ENCODE results near the gene GPRC5A.

GPRC5A gene

GRCh38 chr12:12902036-12902435 lies 10.7 kb downstream of the GPRC5A start:
- no peak overlapping the region for H3K4me3 ChIP-seq (ENCODE audit: low read length)
- no peaks in the 10 kb centered on the region for H3F3A ChIP-seq (ENCODE audit: insufficient read depth, low read length)
- H3K27ac ChIP-seq (ENCODE audit: low read length) = no peak overlapping the region
- H3K36me3 ChIP-seq (replicated peaks; ENCODE audit: insufficient read depth, low read length) = no peaks in the 10 kb centered on the region
- H3K79me2 ChIP-seq (ENCODE audit: low read length) = no peaks in the 10 kb centered on the region
- no peaks in the 10 kb centered on the region for H3K4me1 ChIP-seq (ENCODE audit: low read length)
- H3K4me2 ChIP-seq (ENCODE audit: low read depth, low read length) = no peak overlapping the region
- no peak for TF ChIP-seq EZH2phosphoT487 (IDR thresholded peaks at IDR 0.05; ENCODE audit: low read length)
- no peak for TF ChIP-seq CTCF (IDR thresholded peaks at IDR 0.05; ENCODE audit: low read length)
- TF ChIP-seq EZH2 (optimal IDR thresholded peaks at IDR 0.05; ENCODE audit: low read depth, low read length) = no peak
- H3K9me3 ChIP-seq (replicated peaks; ENCODE audit: insufficient read depth, low read length) = no peaks in the 10 kb centered on the region
- H3K27me3 ChIP-seq (replicated peaks; ENCODE audit: insufficient read depth, low read length) = no peaks in the 10 kb centered on the region
- H3K9me2 ChIP-seq (replicated peaks; ENCODE audit: insufficient read depth, low read length) = no peaks in the 10 kb centered on the region
- H3K9ac ChIP-seq (ENCODE audit: low read length) = no peak overlapping the region
- DNase-seq = no peak
- no peak overlapping the region for H2AFZ ChIP-seq (ENCODE audit: low read length)
- no peaks in the 10 kb centered on the region for H4K20me1 ChIP-seq (ENCODE audit: insufficient read depth, low read length)

GRCh38 chr12:12903642-12904609 lies 12.6 kb downstream of the GPRC5A start:
- Histone ChIP-seq H3K4me3 (ENCODE audit: low read length) (no peak overlapping the region), H3K36me3 (replicated peaks; ENCODE audit: insufficient read depth, low read length) (no peaks in the 10 kb centered on the region), H3K9me2 (replicated peaks; ENCODE audit: insufficient read depth, low read length) (no peaks in the 10 kb centered on the region), H3K9ac (ENCODE audit: low read length) (no peak overlapping the region), H4K20me1 (ENCODE audit: insufficient read depth, low read length) (no peaks in the 10 kb centered on the region), H3K79me2 (ENCODE audit: low read length) (no peaks in the 10 kb centered on the region), H3K9me3 (replicated peaks; ENCODE audit: insufficient read depth, low read length) (no peaks in the 10 kb centered on the region), H3K27me3 (replicated peaks; ENCODE audit: insufficient read depth, low read length) (no peaks in the 10 kb centered on the region), H3F3A (ENCODE audit: insufficient read depth, low read length) (no peaks in the 10 kb centered on the region), H3K4me1 (ENCODE audit: low read length) (peaks cover 2% of the 10 kb centered on the region; the same call in 1 of the 2 replicates), H3K4me2 (ENCODE audit: low read depth, low read length) (no peak overlapping the region), H3K27ac (ENCODE audit: low read length) (no peak overlapping the region), H2AFZ (ENCODE audit: low read length) (no peak overlapping the region)
- DNase-seq = no peak
- TF ChIP-seq EZH2phosphoT487 (IDR thresholded peaks at IDR 0.05; ENCODE audit: low read length) (no peak), CTCF (IDR thresholded peaks at IDR 0.05; ENCODE audit: low read length) (no peak), EZH2 (optimal IDR thresholded peaks at IDR 0.05; ENCODE audit: low read depth, low read length) (no peak)

GRCh38 chr12:12907552-12907951 lies 16.2 kb downstream of the GPRC5A start:
- Histone ChIP-seq H3K4me2 (ENCODE audit: low read depth, low read length) (no peak overlapping the region), H3F3A (ENCODE audit: insufficient read depth, low read length) (no peaks in the 10 kb centered on the region), H3K9me2 (replicated peaks; ENCODE audit: insufficient read depth, low read length) (no peaks in the 10 kb centered on the region), H4K20me1 (ENCODE audit: insufficient read depth, low read length) (no peaks in the 10 kb centered on the region), H2AFZ (ENCODE audit: low read length) (no peak overlapping the region), H3K79me2 (ENCODE audit: low read length) (no peaks in the 10 kb centered on the region), H3K27ac (ENCODE audit: low read length) (no peak overlapping the region), H3K36me3 (replicated peaks; ENCODE audit: insufficient read depth, low read length) (no peaks in the 10 kb centered on the region), H3K9me3 (replicated peaks; ENCODE audit: insufficient read depth, low read length) (no peaks in the 10 kb centered on the region), H3K4me3 (ENCODE audit: low read length) (no peak overlapping the region), H3K4me1 (ENCODE audit: low read length) (peaks cover 9% of the 10 kb centered on the region), H3K9ac (ENCODE audit: low read length) (no peak overlapping the region), H3K27me3 (replicated peaks; ENCODE audit: insufficient read depth, low read length) (no peaks in the 10 kb centered on the region)
- DNase-seq = no peak
- no peak for TF ChIP-seq CTCF (IDR thresholded peaks at IDR 0.05; ENCODE audit: low read length)
- TF ChIP-seq EZH2phosphoT487 (IDR thresholded peaks at IDR 0.05; ENCODE audit: low read length) = no peak
- no peak for TF ChIP-seq EZH2 (optimal IDR thresholded peaks at IDR 0.05; ENCODE audit: low read depth, low read length)

Data from MM.1S (cell line).